GM18907 (cell line): ENCODE results near the gene KRTAP1-1.
"Not testable (repeated sequence)": the region's sequence is repeated elsewhere in the genome, so short reads cannot be mapped to it uniquely, and the experiment has no call there.

ENCODE experiments used
- ATAC-seq: cut with Tn5 transposase; IDR thresholded peaks from one replicate; pipeline ENCODE4 v1.9.1; 2021; ENCODE audit warnings: mild to moderate bottlenecking, moderate library complexity; ENCODE audit not compliant: unreplicated experiment

KRTAP1-1 gene, protein sequence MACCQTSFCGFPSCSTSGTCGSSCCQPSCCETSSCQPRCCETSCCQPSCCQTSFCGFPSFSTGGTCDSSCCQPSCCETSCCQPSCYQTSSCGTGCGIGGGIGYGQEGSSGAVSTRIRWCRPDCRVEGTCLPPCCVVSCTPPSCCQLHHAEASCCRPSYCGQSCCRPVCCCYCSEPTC

GRCh38 chr17:41040783-41041571, at the start of gene KRTAP1-1:
TSS of gene KRTAP1-1 (minus strand) at chr17:41041450. CDS start at chr17:41041397, 53 bp downstream.
- ATAC-seq, result not testable (repeated sequence)

DNA sequence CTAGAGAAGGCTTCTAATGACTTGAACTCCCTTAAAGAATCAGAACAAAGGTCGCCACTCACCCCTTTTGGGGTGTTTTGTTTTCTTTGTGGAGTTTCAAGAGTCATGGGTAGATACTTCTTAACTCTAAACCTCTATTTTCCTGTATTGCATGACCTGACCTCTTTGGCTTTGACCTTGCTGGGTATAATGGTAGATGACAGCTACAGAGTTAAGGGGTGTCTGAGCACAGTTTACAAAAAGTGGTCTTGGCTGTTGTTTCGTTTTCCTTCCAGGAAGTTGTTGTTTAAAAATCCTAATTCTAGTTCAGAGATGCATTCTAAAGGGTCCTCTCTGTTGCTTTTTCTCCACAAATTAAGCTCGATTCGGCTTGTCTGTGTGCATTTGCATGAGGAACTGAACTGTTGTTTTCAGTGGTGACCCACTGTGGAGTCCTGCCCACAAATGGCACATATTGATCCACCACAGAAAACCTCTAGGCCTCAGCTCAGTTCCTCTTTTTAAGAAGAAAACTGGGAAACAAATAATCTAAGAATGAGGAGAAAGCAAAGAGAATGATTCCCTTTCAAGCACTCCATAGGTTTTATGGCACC, 47.6 kb upstream of the KRTAP1-1 start:
- not testable (repeated sequence) for ATAC-seq

- ATAC-seq, result not testable (repeated sequence)
These were observed 43.0 kb upstream of the KRTAP1-1 start, which contains the start of gene KRTAP4-7 for GRCh38 chr17:41084100-41084856. TSS of gene KRTAP4-7 (plus strand) at chr17:41084150. CDS start at chr17:41084207, 57 bp downstream.

GRCh38 chr17:41083427-41083826, 42.2 kb upstream of the KRTAP1-1 start:
- not testable (repeated sequence) for ATAC-seq

GRCh38 chr17:41082626-41083025, 41.4 kb upstream of the KRTAP1-1 start:
- ATAC-seq, result no peak

GRCh38 chr17:41076788-41077187, 35.5 kb upstream of the KRTAP1-1 start:
- no peak for ATAC-seq

GRCh38 chr17:41073676-41074075, 32.4 kb upstream of the KRTAP1-1 start:
- no peak for ATAC-seq

GRCh38 chr17:41071606-41072360, 30.5 kb upstream of the KRTAP1-1 start:
- no peak for ATAC-seq

GRCh38 chr17:41069031-41069430, 27.8 kb upstream of the KRTAP1-1 start:
- ATAC-seq, result no peak

DNA sequence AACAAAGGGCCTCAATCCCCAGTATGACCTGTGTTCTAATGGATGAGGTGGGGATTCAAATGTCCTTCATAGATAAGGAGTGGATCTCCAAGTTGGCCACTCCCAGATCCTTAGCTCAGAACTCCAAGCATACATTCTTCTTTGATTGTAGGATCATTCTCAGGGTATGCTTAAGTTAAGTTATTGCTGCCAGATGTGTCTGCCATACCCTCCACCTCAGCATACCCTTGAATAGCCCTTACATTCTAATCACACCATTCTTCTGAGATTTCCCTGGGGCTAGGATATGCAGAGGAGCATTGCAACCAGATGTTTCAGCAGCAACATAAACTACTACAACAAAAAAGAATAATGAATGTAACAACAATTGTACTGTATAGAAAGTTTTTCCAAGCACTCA, 26.0 kb upstream of the KRTAP1-1 start:
- no peak for ATAC-seq

GRCh38 chr17:41065829-41066624, 24.8 kb upstream of the KRTAP1-1 start, which contains the start of gene KRTAP2-4:
TSS of gene KRTAP2-4 (minus strand) at chr17:41065879. CDS start at chr17:41065845, 34 bp downstream.
- ATAC-seq, result no peak

- ATAC-seq, result not testable (repeated sequence)
These were observed 23.9 kb upstream of the KRTAP1-1 start for GRCh38 chr17:41065016-41065689.

DNA sequence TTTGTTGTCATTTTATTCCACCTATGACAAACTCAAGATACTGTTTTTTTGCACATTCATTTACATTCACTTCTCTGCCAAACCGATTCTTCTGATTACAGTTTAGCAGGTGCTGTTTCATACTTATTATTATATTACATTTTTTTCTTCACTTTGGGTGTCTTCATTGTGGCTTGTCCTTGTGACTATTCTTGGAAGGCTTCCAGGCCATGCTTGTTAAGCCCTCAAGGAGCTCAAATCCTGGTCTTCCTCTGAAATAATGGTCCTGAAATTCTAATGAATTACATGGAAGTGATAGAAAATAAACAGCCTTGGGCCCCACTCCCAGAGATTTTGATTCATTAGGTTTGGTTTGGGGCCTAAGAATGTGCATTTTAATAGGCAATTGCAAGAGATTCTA, 23.1 kb upstream of the KRTAP1-1 start:
- ATAC-seq, result no peak

DNA sequence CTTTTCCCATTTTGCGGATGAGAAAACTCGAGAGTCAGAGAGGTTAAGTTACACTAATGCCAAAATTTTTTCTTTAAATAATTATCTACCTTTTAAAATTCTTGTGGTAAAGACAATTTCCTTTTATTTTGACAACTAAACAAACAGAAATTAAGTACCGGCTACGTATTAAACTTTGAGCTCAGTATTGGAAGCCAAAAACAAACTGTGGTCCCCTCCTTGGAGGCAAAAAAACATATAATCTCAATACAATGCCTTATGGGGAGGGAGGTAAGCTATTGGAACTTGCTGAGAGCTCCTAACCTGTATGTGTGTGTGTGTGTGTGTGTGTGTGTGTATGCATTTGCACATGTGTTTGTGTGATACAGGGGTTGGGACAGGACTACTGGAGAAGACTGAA, 22.2 kb upstream of the KRTAP1-1 start:
- ATAC-seq, result no peak

GRCh38 chr17:41061964-41062363, 20.7 kb upstream of the KRTAP1-1 start:
- ATAC-seq, result no peak

DNA sequence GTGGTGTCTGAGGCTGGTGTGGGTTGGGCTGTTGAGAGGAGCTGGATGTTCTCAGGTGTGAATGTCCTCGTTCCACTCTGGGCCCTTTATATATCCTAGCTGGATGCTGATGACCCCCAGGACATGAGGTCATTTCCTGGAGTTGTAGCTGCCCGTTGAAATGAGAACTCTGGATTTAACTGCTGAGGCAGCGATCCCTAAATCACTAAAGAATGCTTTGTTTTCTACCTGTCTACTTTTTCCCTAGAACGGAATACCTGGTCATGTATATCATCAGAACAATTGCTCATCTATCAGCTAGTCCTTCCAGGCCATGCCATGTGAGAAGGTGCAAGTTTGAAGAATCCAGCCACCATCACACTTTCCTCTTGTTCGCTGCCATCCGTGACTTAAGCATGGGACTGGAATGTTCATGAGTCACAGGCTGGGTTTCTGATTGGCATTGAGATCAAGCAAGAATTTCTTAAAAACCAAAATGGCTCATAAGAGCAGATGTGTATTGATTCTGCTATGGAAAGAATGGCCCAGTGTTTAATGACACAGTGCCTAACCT, 18.9 kb upstream of the KRTAP1-1 start, which contains the start of gene KRTAP2-3:
Gene KRTAP2-3 (minus strand): TSS at position 63 of the 553 bp plus-strand sequence. CDS start 64 bp downstream, outside the sequence.
- ATAC-seq, result no peak

DNA sequence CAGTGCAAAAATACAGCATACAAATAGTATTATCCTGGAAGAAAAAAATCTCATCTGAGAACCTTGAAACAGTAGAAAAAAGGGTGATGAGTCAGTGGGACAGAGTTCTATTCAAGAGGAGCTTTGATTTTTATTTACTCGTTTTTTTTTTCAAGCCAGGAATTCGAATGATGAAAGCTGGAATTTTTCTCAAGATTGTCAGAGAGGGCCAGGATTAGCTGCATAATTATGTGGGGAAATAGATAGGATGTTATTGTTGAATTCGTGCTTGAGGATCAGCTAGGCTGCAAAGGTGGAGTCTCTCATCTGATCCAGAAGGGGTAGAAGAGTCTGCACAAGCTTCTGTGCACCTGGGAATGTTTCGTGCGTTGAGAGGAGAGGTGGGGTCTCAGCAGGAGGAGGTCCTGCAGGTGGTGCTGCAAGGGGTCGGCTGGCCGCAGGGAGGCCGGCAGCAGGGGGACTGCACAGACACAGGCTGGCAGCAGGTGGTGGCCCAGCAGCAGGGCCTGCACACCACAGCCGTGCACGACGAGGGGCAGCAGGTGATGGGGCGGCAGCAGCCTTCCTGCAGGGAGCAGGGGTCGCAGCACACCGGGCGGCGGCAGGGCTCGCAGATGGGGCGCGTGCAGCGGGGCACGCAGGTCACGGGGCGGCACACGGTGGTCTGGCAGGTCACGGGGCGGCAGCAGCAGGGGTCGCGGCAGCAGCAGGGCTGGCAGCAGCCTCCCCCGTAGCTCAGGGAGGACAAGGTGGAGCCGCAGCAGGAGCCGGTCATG, 18.2 kb upstream of the KRTAP1-1 start:
- ATAC-seq, result not testable (repeated sequence)

DNA sequence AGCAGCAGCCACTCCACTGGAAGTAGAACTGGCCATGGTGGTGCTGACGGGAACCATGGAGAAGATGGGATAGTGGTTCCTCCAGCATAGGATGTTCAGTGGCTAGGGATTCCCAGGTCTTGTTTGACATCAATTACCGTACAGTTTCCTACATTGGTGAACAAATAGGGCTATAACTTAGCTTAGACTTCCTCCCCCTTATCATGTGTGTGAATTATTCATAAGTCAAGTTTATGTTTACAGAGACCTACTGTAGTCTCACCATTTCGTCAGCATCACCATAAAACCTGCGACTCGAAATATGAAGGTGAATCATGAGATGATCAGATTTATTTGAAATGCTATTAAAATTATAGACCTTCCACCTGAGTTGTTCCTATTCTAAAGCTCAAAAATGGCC, 17.5 kb upstream of the KRTAP1-1 start:
- no peak for ATAC-seq
